Measurements from ENCODE around the gene ADCY9. TPM values are rescaled to one million over a fixed set of nuclear protein-coding genes. Genes with fewer than 3 reads are reported as not detected.

ADCY9 gene
- polyA plus RNA-seq, 3 donors, result 0.44 to 9.3 (median 0.67) TPM

DNA sequence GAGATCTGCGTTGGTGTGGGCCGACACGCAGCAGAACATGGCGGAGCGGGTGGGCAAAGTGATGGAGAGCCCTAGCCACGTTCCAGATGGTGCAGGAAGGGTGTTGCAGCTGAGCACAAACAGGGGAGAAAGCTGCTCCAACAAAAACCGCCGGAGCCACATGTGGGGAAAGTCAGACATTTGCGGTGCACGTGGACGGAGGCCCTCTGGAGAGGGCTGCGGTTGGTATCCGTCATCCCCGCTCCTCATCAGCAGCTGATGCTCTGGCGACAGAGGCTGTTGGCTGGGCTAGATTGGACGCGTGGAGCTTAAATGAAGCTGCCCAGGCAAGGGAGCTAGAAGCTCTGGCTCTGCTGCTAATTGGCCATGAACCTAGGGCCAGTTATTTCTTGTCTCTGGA is 43.5 kb upstream of the ADCY9 start:
- Histone ChIP-seq H3K4me1 (ENCODE audit: control insufficient read depth in 1 of 2, insufficient read depth in 2 of 2, low read length in 2 of 2) (no peaks in the 10 kb centered on the region), H3K36me3 (replicated peaks in 1 of 2; ENCODE audit: control insufficient read depth in 1 of 2, insufficient read depth in 2 of 2, low read length in 2 of 2) (no peaks in the 10 kb centered on the region), H3K79me2 (ENCODE audit: insufficient read depth, low read length) (no peaks in the 10 kb centered on the region), H3K9ac (ENCODE audit: insufficient read depth, low read length, poor library complexity, severe bottlenecking) (no peak overlapping the region), H3K4me3 (replicated peaks in 1 of 3; ENCODE audit: low read depth in 2 of 3, low read length in 3 of 3) (no peak overlapping the region), H3K9me3 (replicated peaks in 1 of 2; ENCODE audit: control insufficient read depth in 1 of 2, insufficient read depth in 1 of 2, low read length in 2 of 2) (no peaks in the 10 kb centered on the region), H3K27ac (ENCODE audit: low read depth in 1 of 2, low read length in 2 of 2) (no peak overlapping the region), H3K27me3 (ENCODE audit: control insufficient read depth in 2 of 2, insufficient read depth in 2 of 2, low read length in 2 of 2) (no peaks in the 10 kb centered on the region), H3K4me2 (replicated peaks; ENCODE audit: extremely low read depth, low read length, poor library complexity, severe bottlenecking) (no peak overlapping the region), H2AFZ (ENCODE audit: insufficient read depth, low read depth, low read length, poor library complexity, severe bottlenecking) (no peak overlapping the region), H4K20me1 (ENCODE audit: insufficient read depth, low read length) (no peaks in the 10 kb centered on the region)
- Mint-ChIP-seq H3K36me3 (no peaks in the 10 kb centered on the region), H3K9me3 (peaks cover 0 to 4% (median 0%) of the 10 kb centered on the region in 7 donors), H3K27me3 (ENCODE audit: low read depth in 3 of 3) (peaks cover 7 to 14% (median 13%) of the 10 kb centered on the region in 3 donors), H3K4me3 (peak overlapping the region in 1 of 2 donors; percentile 14), H3K27ac (peak overlapping the region in 1 of 7 donors; percentile 68), H3K4me1 (peaks cover 10% of the 10 kb centered on the region)
- TF ChIP-seq, protein P1, sequence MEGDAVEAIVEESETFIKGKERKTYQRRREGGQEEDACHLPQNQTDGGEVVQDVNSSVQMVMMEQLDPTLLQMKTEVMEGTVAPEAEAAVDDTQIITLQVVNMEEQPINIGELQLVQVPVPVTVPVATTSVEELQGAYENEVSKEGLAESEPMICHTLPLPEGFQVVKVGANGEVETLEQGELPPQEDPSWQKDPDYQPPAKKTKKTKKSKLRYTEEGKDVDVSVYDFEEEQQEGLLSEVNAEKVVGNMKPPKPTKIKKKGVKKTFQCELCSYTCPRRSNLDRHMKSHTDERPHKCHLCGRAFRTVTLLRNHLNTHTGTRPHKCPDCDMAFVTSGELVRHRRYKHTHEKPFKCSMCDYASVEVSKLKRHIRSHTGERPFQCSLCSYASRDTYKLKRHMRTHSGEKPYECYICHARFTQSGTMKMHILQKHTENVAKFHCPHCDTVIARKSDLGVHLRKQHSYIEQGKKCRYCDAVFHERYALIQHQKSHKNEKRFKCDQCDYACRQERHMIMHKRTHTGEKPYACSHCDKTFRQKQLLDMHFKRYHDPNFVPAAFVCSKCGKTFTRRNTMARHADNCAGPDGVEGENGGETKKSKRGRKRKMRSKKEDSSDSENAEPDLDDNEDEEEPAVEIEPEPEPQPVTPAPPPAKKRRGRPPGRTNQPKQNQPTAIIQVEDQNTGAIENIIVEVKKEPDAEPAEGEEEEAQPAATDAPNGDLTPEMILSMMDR (IDR thresholded peaks at IDR 0.05), result no peak
- DNase-seq, result no peak
- intact Hi-C loops (cut with micrococcal nuclease), result no loop called here
- WGBS (ENCODE audit: insufficient coverage), result 99% methylated on average over 17 of the region's 17 CpGs

DNA sequence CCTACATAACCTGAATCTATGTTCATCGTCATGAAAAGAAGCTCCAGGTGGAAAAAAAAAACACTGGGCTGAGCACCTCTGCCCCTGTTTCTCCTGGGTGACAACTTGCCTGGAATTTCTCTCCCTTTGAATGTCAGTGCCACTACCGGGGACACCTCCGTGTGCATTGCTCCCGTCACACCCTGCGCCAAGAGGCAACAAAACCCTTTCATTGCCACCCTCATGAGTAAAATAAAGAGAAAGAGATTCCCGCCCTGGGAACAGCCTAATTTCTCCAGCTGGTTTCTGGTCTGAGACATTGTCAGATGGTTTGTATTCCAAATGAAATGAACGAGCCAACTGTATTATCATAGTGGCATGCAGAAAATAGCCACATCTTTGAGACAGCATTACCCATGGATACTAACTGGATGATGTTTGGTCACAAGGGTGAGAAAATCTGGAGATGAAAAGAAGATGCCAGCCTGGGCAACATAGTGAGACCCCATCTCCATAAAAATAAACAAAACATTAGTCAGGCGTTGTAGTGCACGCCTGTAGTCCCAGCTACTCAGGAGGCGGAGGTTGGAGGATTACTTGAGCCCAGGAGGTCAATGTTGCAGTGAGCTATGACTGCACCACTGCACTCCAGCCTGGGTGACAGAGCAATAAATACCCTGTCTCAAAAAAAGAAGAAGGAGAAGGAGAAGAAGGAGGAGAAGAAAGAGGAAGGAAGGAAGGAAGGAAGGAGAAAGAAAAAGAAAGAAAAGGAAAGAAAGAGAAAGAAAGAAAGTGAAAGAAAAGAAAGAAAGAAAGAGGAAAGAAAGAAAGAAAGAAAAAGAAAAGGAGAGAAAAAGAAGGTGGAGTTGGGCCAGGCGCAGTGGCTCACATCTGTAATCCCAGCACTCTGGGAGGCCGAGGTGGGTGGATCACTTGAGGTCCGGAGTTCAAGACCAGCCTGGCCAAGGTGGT is 42.2 kb upstream of the ADCY9 start:
- no peak for DNase-seq
- no peak overlapping the region for H2AFZ ChIP-seq (ENCODE audit: insufficient read depth, low read depth, low read length, poor library complexity, severe bottlenecking)
- TF ChIP-seq, protein P1 (IDR thresholded peaks at IDR 0.05), result no peak
- WGBS (ENCODE audit: insufficient coverage), result 94% methylated on average over 5 of the region's 13 CpGs
- no peak overlapping the region for H3K9ac ChIP-seq (ENCODE audit: insufficient read depth, low read length, poor library complexity, severe bottlenecking)
- H3K27me3 ChIP-seq (ENCODE audit: control insufficient read depth in 2 of 2, insufficient read depth in 2 of 2, low read length in 2 of 2), result no peaks in the 10 kb centered on the region
- Mint-ChIP-seq H3K4me3 (no peak overlapping the region), H3K9me3 (peaks cover 0 to 4% (median 0%) of the 10 kb centered on the region in 7 donors), H3K27ac (peak overlapping the region in 4 of 7 donors; percentile 20 to 43 (median 26)), H3K36me3 (no peaks in the 10 kb centered on the region), H3K4me1 (peaks cover 10% of the 10 kb centered on the region), H3K27me3 (ENCODE audit: low read depth in 3 of 3) (peaks cover 11 to 14% (median 13%) of the 10 kb centered on the region in 3 donors)
- no peak overlapping the region for H3K27ac ChIP-seq (ENCODE audit: low read depth in 1 of 2, low read length in 2 of 2)
- no peaks in the 10 kb centered on the region for H3K79me2 ChIP-seq (ENCODE audit: insufficient read depth, low read length)
- H3K9me3 ChIP-seq (replicated peaks in 1 of 2; ENCODE audit: control insufficient read depth in 1 of 2, insufficient read depth in 1 of 2, low read length in 2 of 2), result no peaks in the 10 kb centered on the region
- H3K4me2 ChIP-seq (replicated peaks; ENCODE audit: extremely low read depth, low read length, poor library complexity, severe bottlenecking), result no peak overlapping the region
- H3K4me1 ChIP-seq (ENCODE audit: control insufficient read depth in 1 of 2, insufficient read depth in 2 of 2, low read length in 2 of 2), result no peaks in the 10 kb centered on the region
- intact Hi-C loops (cut with micrococcal nuclease), result no loop called here
- H3K4me3 ChIP-seq (replicated peaks in 1 of 3; ENCODE audit: low read depth in 2 of 3, low read length in 3 of 3), result no peak overlapping the region
- H3K36me3 ChIP-seq (replicated peaks in 1 of 2; ENCODE audit: control insufficient read depth in 1 of 2, insufficient read depth in 2 of 2, low read length in 2 of 2), result no peaks in the 10 kb centered on the region
- no peaks in the 10 kb centered on the region for H4K20me1 ChIP-seq (ENCODE audit: insufficient read depth, low read length)

Data from CD14-positive monocyte (primary cell).